GDM1 (cell line): ENCODE measurements around the gene RNF217.
"Not testable (repeated sequence)": the region's sequence is repeated elsewhere in the genome, so short reads cannot be mapped to it uniquely, and the experiment has no call there.

Source experiments
- DNase-seq: peaks from one replicate; lab custom pipeline; 2025; lab: John Stamatoyannopoulos, UW

RNF217 gene

GRCh38 chr6:124961777-124962638 is at the start of gene RNF217:
Gene RNF217, plus strand, starts transcription at chr6:124962437. Its CDS starts 108 bp downstream, at chr6:124962545.
- no peak for DNase-seq

GRCh38 chr6:124913056-124913455 is 49.2 kb upstream of the RNF217 start:
- DNase-seq: no peak

GRCh38 chr6:124917769-124918168 is 44.5 kb upstream of the RNF217 start:
- DNase-seq: no peak

- not testable (repeated sequence) for DNase-seq
Measured at GRCh38 chr6:124919703-124920102, 42.5 kb upstream of the RNF217 start.

GRCh38 chr6:124924333-124924759 is 37.9 kb upstream of the RNF217 start:
- DNase-seq: no peak

- no peak for DNase-seq
Measured at GRCh38 chr6:124926435-124926834, 35.8 kb upstream of the RNF217 start.

GRCh38 chr6:124927806-124928205 is 34.4 kb upstream of the RNF217 start:
- no peak for DNase-seq

GRCh38 chr6:124928851-124929250 is 33.4 kb upstream of the RNF217 start:
- no peak for DNase-seq

GRCh38 chr6:124937645-124938044 is 24.6 kb upstream of the RNF217 start:
- DNase-seq: no peak

GRCh38 chr6:124941259-124941658 is 21.0 kb upstream of the RNF217 start:
- no peak for DNase-seq

- DNase-seq: no peak
Measured at GRCh38 chr6:124943658-124944057, 18.6 kb upstream of the RNF217 start.

- DNase-seq: no peak
Measured at GRCh38 chr6:124947971-124948451, 14.2 kb upstream of the RNF217 start.

GRCh38 chr6:124949706-124950105 is 12.5 kb upstream of the RNF217 start:
- no peak for DNase-seq

GRCh38 chr6:124953808-124954207 is 8.4 kb upstream of the RNF217 start:
- DNase-seq: no peak

- DNase-seq: no peak
Measured at GRCh38 chr6:124955108-124955856, 7.0 kb upstream of the RNF217 start.

- DNase-seq: no peak
Measured at GRCh38 chr6:124956018-124956417, 6.2 kb upstream of the RNF217 start.

GRCh38 chr6:124958149-124958548 is 4.1 kb upstream of the RNF217 start:
- DNase-seq: no peak

- DNase-seq: no peak
Measured at GRCh38 chr6:124958759-124959354, 3.4 kb upstream of the RNF217 start.

- DNase-seq: no peak
Measured at GRCh38 chr6:124960757-124961463, 1.3 kb upstream of the RNF217 start.

GRCh38 chr6:124961464-124961776 is 817 bp upstream of the RNF217 start:
- no peak for DNase-seq

- no peak for DNase-seq
Measured at GRCh38 chr6:124962639-124963415, 590 bp downstream of the RNF217 start.
